Panc1 (cell line): Measurements from ENCODE around the gene NSRP1.

Experiments used
- TF ChIP-seq, protein P1 (sequence below): fragments of 450-650 bp; IDR thresholded peaks from 2 replicates; pipeline ENCODE4 v1.5.1; 2017; ENCODE audit warnings: mild to moderate bottlenecking
- TF ChIP-seq, protein P2 (sequence below), 2 experiments: IDR thresholded peaks; 2 replicates each; pipeline ENCODE4 v1.6.1; 2011 to 2012; ENCODE audit warnings: low read depth in 2 of 2, control low read depth in 1 of 2, low read length in 1 of 2, mild to moderate bottlenecking in 1 of 2, moderate library complexity in 1 of 2; ENCODE audit not compliant: insufficient read depth in 1 of 2

- TF ChIP-seq, protein P1, sequence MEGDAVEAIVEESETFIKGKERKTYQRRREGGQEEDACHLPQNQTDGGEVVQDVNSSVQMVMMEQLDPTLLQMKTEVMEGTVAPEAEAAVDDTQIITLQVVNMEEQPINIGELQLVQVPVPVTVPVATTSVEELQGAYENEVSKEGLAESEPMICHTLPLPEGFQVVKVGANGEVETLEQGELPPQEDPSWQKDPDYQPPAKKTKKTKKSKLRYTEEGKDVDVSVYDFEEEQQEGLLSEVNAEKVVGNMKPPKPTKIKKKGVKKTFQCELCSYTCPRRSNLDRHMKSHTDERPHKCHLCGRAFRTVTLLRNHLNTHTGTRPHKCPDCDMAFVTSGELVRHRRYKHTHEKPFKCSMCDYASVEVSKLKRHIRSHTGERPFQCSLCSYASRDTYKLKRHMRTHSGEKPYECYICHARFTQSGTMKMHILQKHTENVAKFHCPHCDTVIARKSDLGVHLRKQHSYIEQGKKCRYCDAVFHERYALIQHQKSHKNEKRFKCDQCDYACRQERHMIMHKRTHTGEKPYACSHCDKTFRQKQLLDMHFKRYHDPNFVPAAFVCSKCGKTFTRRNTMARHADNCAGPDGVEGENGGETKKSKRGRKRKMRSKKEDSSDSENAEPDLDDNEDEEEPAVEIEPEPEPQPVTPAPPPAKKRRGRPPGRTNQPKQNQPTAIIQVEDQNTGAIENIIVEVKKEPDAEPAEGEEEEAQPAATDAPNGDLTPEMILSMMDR, result no peak
- TF ChIP-seq, protein P2, sequence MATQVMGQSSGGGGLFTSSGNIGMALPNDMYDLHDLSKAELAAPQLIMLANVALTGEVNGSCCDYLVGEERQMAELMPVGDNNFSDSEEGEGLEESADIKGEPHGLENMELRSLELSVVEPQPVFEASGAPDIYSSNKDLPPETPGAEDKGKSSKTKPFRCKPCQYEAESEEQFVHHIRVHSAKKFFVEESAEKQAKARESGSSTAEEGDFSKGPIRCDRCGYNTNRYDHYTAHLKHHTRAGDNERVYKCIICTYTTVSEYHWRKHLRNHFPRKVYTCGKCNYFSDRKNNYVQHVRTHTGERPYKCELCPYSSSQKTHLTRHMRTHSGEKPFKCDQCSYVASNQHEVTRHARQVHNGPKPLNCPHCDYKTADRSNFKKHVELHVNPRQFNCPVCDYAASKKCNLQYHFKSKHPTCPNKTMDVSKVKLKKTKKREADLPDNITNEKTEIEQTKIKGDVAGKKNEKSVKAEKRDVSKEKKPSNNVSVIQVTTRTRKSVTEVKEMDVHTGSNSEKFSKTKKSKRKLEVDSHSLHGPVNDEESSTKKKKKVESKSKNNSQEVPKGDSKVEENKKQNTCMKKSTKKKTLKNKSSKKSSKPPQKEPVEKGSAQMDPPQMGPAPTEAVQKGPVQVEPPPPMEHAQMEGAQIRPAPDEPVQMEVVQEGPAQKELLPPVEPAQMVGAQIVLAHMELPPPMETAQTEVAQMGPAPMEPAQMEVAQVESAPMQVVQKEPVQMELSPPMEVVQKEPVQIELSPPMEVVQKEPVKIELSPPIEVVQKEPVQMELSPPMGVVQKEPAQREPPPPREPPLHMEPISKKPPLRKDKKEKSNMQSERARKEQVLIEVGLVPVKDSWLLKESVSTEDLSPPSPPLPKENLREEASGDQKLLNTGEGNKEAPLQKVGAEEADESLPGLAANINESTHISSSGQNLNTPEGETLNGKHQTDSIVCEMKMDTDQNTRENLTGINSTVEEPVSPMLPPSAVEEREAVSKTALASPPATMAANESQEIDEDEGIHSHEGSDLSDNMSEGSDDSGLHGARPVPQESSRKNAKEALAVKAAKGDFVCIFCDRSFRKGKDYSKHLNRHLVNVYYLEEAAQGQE (IDR thresholded peaks at IDR 0.05; ENCODE audit: insufficient read depth in 1 of 2, low read depth in 2 of 2, low read length in 1 of 2), result no peak
These were observed 100.4 kb downstream of the NSRP1 start for GRCh38 chr17:30217054-30217453.
